Endothelial cell of umbilical vein (primary cell): Measurements from ENCODE around the gene PDCD6IP. TPM values are rescaled to one million over a fixed set of nuclear protein-coding genes. Genes with fewer than 3 reads are reported as not detected.

ENCODE experiments used
- BruUV-seq: library from RNA; stranded (reverse); fragments of 400-500 nt; replicated peaks from 2 replicates; lab custom pipeline; 2021; lab: Mats Ljungman, UMichigan
- CTCF ChIA-PET: fragments of 300-600, 350-600 bp; sonication (Branson Sonifier 250); formaldehyde crosslinking; loops from one replicate; lab custom pipeline; 2021; ENCODE audit warnings: antibody characterized with exemption, inconsistent platforms; lab: Charles Lee
- POLR2A ChIA-PET: fragments of 300-600, 350-600 bp; sonication (Branson Sonifier 250); formaldehyde crosslinking; loops from one replicate; lab custom pipeline; 2021; ENCODE audit warnings: antibody characterized with exemption, inconsistent platforms; lab: Charles Lee
- DNase-seq: peaks from one replicate; pipeline ENCODE4 v3.0.0-alpha.2; 2011; ENCODE audit warnings: low read depth, low spot score
- FAIRE-seq: peaks from 2 replicates; lab custom pipeline; 2011; peaks lifted over from hg19 to GRCh38; lab: Jason Lieb, UNC
- H2AFZ ChIP-seq: 2 replicates; pipeline ENCODE4 v1.6.0; 2012; ENCODE audit warnings: low read depth, low read length, control low read depth, inconsistent platforms
- H3K27ac ChIP-seq: 2 replicates; pipeline ENCODE4 v1.5.1; 2011; ENCODE audit warnings: low read depth, mild to moderate bottlenecking, control low read depth, low read length, moderate library complexity; ENCODE audit not compliant: insufficient read depth
- H3K27me3 ChIP-seq, 2 experiments: 2 replicates each; pipeline versions ENCODE4 v1.6.0 to v1.6.1; 2011; ENCODE audit warnings: low read length in 2 of 2, mixed read lengths in 1 of 2; ENCODE audit not compliant: control insufficient read depth in 2 of 2, insufficient read depth in 2 of 2
- H3K36me3 ChIP-seq, 2 experiments: 2 replicates in 1 of 2; 3 replicates in 1 of 2; pipeline ENCODE4 v1.5.1; 2011; ENCODE audit warnings: low read length in 2 of 2, mild to moderate bottlenecking in 1 of 2, moderate library complexity in 1 of 2; ENCODE audit not compliant: control insufficient read depth in 2 of 2, insufficient read depth in 2 of 2; ENCODE audit errors: extremely low read depth in 1 of 2
- H3K4me1 ChIP-seq: 3 replicates; pipeline ENCODE4 v1.5.1; 2011; ENCODE audit warnings: mild to moderate bottlenecking, low read length; ENCODE audit not compliant: control insufficient read depth, insufficient read depth; ENCODE audit errors: extremely low read depth
- H3K4me2 ChIP-seq: 2 replicates; pipeline ENCODE4 v1.6.1; 2011; ENCODE audit warnings: low read length, control low read depth, mixed read lengths; ENCODE audit not compliant: insufficient read depth
- H3K4me3 ChIP-seq, 3 experiments: fragments of 200-600 bp in 1 of 3; sonication (generic), shearing (Covaris generic) in 1 of 3; replicated peaks in 1 of 3; 2 replicates each; pipeline ENCODE4 v1.5.1; 2011 to 2016; ENCODE audit warnings: control low read depth in 3 of 3, low read length in 3 of 3, mild to moderate bottlenecking in 2 of 3, inconsistent platforms in 1 of 3, low read depth in 1 of 3, moderate library complexity in 1 of 3; ENCODE audit not compliant: insufficient read depth in 1 of 3
- H3K79me2 ChIP-seq: 2 replicates; pipeline ENCODE4 v1.6.0; 2012; ENCODE audit warnings: low read length, inconsistent platforms; ENCODE audit not compliant: control insufficient read depth, insufficient read depth
- H3K9ac ChIP-seq: replicated peaks from 2 replicates; pipeline ENCODE3; 2011; ENCODE audit warnings: low read length, control low read depth; ENCODE audit not compliant: insufficient read depth; ENCODE audit errors: extremely low read depth
- H3K9me1 ChIP-seq: replicated peaks from 3 replicates; pipeline ENCODE4 v1.6.0; 2011; ENCODE audit warnings: mild to moderate bottlenecking, low read length; ENCODE audit not compliant: control insufficient read depth, insufficient read depth; ENCODE audit errors: extremely low read depth
- H3K9me3 ChIP-seq: replicated peaks from 2 replicates; pipeline ENCODE4 v1.5.1; 2012; ENCODE audit warnings: low read length, inconsistent platforms; ENCODE audit not compliant: control insufficient read depth, insufficient read depth
- H4K20me1 ChIP-seq: replicated peaks from 2 replicates; pipeline ENCODE3; 2011; ENCODE audit warnings: mild to moderate bottlenecking, low read length; ENCODE audit not compliant: control insufficient read depth, insufficient read depth; ENCODE audit errors: extremely low read depth
- CTCF ChIP-seq, 2 donors: IDR thresholded peaks; 1 replicate in 1 of 2; 2 replicates in 1 of 2; pipeline ENCODE4 v1.5.1; 2011; ENCODE audit warnings: low read length in 2 of 2, mild to moderate bottlenecking in 2 of 2, moderate library complexity in 2 of 2, control low read depth in 1 of 2, inconsistent platforms in 1 of 2, low read depth in 1 of 2; ENCODE audit not compliant: insufficient read depth in 1 of 2; ENCODE audit errors: extremely low read depth in 1 of 2
- GATA2 ChIP-seq: IDR thresholded peaks from 2 replicates; pipeline ENCODE4 v1.7.0; 2011; ENCODE audit warnings: low read depth, mild to moderate bottlenecking, moderate library complexity, mixed read lengths, low read length; ENCODE audit not compliant: insufficient read length, insufficient read depth
- dilution Hi-C: fragments of 300-500 bp; cut with MboI; formaldehyde crosslinking; loops from one replicate; pipeline ENCODE4 v1.15.0; 2019; ENCODE audit warnings: low sequenced_read_pairs; ENCODE audit not compliant: extremely low pct_ligation_motif_present
- intact Hi-C: fragments of 100-400 bp; cut with micrococcal nuclease; formaldehyde crosslinking; loops from one replicate; pipeline ENCODE4 v1.10.0; 2022
- polyA plus RNA-seq, 4 experiments: library from polyadenylated mRNA; depleted of rRNA in 3 of 4; stranded (reverse) in 3 of 4; unstranded in 1 of 4; fragments of >200 nt; gene quantifications; 2 replicates each; pipeline versions ENCODE4 v1.2.1 to v1.2.3, GENCODE V29; 2011 to 2012; ENCODE audit warnings: missing spikeins in 1 of 4
- total RNA-seq: library from RNA; stranded (reverse); gene quantifications from 2 replicates; pipeline ENCODE4 v1.2.3, GENCODE V29; 2021
- TF ChIP-seq, protein P1 (sequence below): IDR thresholded peaks from 2 replicates; pipeline ENCODE4 v1.6.1; 2011; ENCODE audit not compliant: insufficient read depth, insufficient read length

Gene PDCD6IP
- total and polyA plus RNA-seq, 2 donors (not counting 3 experiments of a cell fraction or from before 2014, with no cell fraction given), result 106 to 265 TPM

DNA sequence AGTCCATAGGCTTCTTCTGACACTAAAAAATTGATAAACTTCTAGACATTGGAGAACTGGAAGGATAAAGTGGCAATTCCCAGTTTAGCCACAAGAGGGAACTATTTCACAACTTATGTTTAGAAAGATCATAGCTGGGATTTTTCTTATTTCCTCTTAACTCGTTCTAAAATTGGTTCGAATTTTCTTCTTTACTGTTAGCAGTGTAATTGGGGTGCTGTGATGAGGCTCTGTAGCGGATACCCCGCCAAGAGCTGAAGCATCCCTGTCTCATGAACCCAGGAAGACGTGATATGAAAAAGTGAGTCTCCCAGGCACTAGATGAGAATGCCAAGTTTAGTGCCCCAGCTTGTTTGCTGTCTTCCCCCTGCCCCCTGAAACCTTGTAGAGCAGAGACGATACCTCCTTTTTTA, 85.1 kb downstream of the PDCD6IP start:
- H2AFZ ChIP-seq, result peak overlapping the region; percentile 25
- ChIA-PET POLR2A (no interaction called here), CTCF (interaction anchor here (0.6 to 6.0 kb wide), 33 partner anchors 9 to 1805 kb away, joined by 3 to 203 read pairs (median 4); partner anchors contain the start of gene PDCD6IP)
- peak overlapping the region; percentile 67 for H3K4me2 ChIP-seq
- no peak overlapping the region for H3K9ac ChIP-seq
- no peaks in the 10 kb centered on the region for H4K20me1 ChIP-seq
- intact Hi-C loops (loop anchor here (1.0 to 2.0 kb wide), 4 partner anchors 132 to 801 kb away; no protein-coding TSS in a partner anchor), dilution Hi-C loops (no loop called here)
- no peaks in the 10 kb centered on the region for H3K36me3 ChIP-seq
- no TSS peak for BruUV-seq
- peak; percentile 90 for FAIRE-seq
- peak; percentile 66 for DNase-seq
- H3K4me3 ChIP-seq, result no peak overlapping the region
- peak; percentile 47 to 48 for TF ChIP-seq CTCF (IDR thresholded peaks at IDR 0.05; ENCODE audit: extremely low read depth in 1 of 2, insufficient read depth in 1 of 2, low read depth in 1 of 2, low read length in 2 of 2)
- TF ChIP-seq GATA2, result no peak
- TF ChIP-seq, protein P1, sequence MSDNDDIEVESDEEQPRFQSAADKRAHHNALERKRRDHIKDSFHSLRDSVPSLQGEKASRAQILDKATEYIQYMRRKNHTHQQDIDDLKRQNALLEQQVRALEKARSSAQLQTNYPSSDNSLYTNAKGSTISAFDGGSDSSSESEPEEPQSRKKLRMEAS, result no peak
- H3K27ac ChIP-seq, result no peak overlapping the region
- H3K4me1 ChIP-seq, result no peaks in the 10 kb centered on the region
- no peaks in the 10 kb centered on the region for H3K79me2 ChIP-seq
- no peaks in the 10 kb centered on the region for H3K9me3 ChIP-seq
- H3K9me1 ChIP-seq, result no peaks in the 10 kb centered on the region
- peaks cover 0 to 7% of the 10 kb centered on the region in 2 experiments for H3K27me3 ChIP-seq
